AG09319 (cell line): Measurements from ENCODE around the gene MAP1A.

ENCODE experiments used
- DNase-seq: peaks from one replicate; pipeline ENCODE4 v3.0.0-alpha.2; 2010; ENCODE audit warnings: low read depth; ENCODE audit errors: extremely low read depth
- CTCF ChIP-seq: IDR thresholded peaks from 2 replicates; pipeline ENCODE4 v1.5.1; 2011; ENCODE audit warnings: low read depth, mild to moderate bottlenecking, inconsistent platforms, low read length, moderate library complexity

MAP1A gene

DNA sequence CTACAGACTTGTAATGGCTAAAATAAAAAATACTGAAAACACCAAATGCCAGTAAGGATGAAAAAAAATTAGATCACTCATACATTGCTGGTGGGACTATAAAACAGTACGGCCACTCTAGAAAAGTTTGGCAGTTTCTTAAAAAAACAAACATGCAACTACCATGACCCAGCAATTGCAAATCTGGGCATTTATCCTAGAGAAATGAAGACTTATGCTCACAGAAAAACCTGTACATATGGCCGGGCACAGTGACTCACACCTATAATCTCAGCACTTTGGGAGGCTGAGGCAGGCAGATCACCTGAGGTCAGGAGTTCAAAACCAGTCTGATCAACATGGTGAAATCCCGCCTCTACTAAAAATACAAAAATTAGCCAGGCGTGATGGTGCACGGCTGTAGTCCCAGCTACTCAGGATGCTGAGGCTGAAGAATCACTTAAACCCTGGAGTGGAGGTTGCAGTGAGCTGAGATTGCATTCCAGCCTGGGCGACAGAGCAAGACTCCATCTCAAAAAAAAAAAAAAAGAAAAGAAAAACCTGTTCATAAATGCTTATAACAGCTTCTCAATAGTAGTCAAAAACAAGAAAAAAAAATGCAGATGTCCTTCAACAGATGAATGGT is 30.0 kb upstream of the MAP1A start:
- DNase-seq = no peak
- TF ChIP-seq CTCF = no peak

GRCh38 chr15:43488790-43489189 is 28.6 kb upstream of the MAP1A start:
- TF ChIP-seq CTCF = no peak

GRCh38 chr15:43489191-43489590 is 28.2 kb upstream of the MAP1A start:
- TF ChIP-seq CTCF = no peak
- DNase-seq = no peak

More at GRCh38 chr15:43488790-43489189, 28.6 kb upstream of the MAP1A start:
- no peak for DNase-seq

- no peak for DNase-seq
Measured at GRCh38 chr15:43492266-43492665, 25.1 kb upstream of the MAP1A start.

DNA sequence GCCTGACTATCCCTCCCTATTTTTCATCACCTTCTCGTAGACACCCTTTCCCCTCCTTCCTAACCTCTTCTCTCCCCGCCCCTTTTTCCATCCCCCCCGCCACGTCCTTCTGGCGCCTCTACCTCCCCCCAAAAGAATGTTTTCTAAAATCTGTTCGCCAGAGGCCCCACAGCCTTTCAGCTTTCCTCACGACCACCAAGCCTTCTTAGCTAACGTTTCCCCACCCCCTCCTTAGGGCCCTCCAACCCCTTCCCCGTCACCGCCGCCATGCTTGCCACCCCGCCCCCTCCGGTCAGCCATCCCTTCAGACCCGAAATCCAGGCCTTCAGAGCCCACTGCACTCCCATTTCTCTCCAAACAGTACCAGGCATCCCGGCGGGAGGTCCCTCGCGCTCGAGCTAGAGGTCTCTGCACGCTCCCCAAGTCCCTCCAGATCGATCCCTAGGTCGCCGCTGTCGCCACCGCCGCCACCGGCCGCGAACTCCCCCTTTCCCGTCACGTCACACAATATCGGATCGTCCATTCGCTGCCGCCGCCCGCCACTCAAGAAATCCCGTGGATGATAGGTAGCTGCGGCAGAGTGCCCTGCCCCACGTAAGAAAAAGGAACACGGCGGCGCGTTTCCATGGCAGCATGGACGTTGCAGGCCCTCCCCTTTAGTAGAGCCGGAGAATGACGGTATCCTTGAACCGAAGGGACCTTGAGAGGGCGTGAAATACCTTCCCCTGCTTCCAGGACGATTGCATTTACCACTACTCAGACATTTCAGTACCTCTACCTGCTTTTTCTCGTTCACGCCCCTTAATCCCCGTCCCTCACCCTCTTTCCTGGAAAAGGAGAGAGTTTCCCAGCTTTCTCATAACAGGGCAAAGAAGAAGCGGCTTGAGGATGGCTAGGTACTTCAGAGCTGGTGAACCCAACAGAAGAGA is 24.5 kb upstream of the MAP1A start, which contains the start of gene TP53BP1:
Gene TP53BP1 (minus strand): TSS at position 484 of the 929 bp plus-strand sequence. CDS start 113 bp downstream, at position 371.
- peak; percentile 80 for DNase-seq
- TF ChIP-seq CTCF = no peak

More at GRCh38 chr15:43492266-43492665, 25.1 kb upstream of the MAP1A start:
- TF ChIP-seq CTCF = no peak

GRCh38 chr15:43493703-43494472 is 23.5 kb upstream of the MAP1A start:
- DNase-seq = no peak
- no peak for TF ChIP-seq CTCF
